H1 (cell line): Measurements from ENCODE around the gene CNPY4. TPM values are rescaled to one million over a fixed set of nuclear protein-coding genes. Genes with fewer than 3 reads are reported as not detected.

ENCODE experiments used
- CTCF ChIA-PET: fragments of 300-600 bp; sonication (Branson Sonifier 250); formaldehyde crosslinking; loops from one replicate; lab custom pipeline; 2021; ENCODE audit not compliant: partially characterized antibody; lab: Charles Lee
- POLR2A ChIA-PET: fragments of 300-600 bp; sonication (Branson Sonifier 250); formaldehyde crosslinking; loops from one replicate; lab custom pipeline; 2021; ENCODE audit warnings: inconsistent platforms; ENCODE audit not compliant: partially characterized antibody; lab: Charles Lee
- DNase-seq, 2 experiments: peaks; one replicate each; pipeline versions ENCODE4 v3.0.0 to v3.0.0-alpha.2; 2010 to 2022; ENCODE audit warnings: low spot score in 2 of 2, low read depth in 1 of 2, mixed read lengths in 1 of 2
- FAIRE-seq: peaks from 2 replicates; lab custom pipeline; 2011; peaks lifted over from hg19 to GRCh38; lab: Jason Lieb, UNC
- H2AFZ ChIP-seq: 2 replicates; pipeline ENCODE4 v1.8.1; 2012; ENCODE audit warnings: low read length, inconsistent platforms
- H2AK5ac ChIP-seq: 2 replicates; pipeline ENCODE4 v1.6.1; 2013; ENCODE audit warnings: low read depth, low read length
- H2BK120ac ChIP-seq: replicated peaks from 2 replicates; pipeline ENCODE3; 2013; ENCODE audit warnings: low read depth, low read length, inconsistent platforms
- H2BK12ac ChIP-seq: 2 replicates; pipeline ENCODE4 v1.6.1; 2013; ENCODE audit warnings: low read depth, low read length
- H2BK15ac ChIP-seq: 2 replicates; pipeline ENCODE4 v1.6.1; 2013; ENCODE audit warnings: low read length
- H2BK20ac ChIP-seq: 2 replicates; pipeline ENCODE4 v1.6.1; 2013; ENCODE audit warnings: low read length
- H2BK5ac ChIP-seq: 2 replicates; pipeline ENCODE4 v1.6.1; 2013; ENCODE audit warnings: low read depth, low read length
- H3K14ac ChIP-seq: 2 replicates; pipeline ENCODE4 v1.6.1; 2013; ENCODE audit warnings: inconsistent platforms; ENCODE audit not compliant: insufficient read length
- H3K18ac ChIP-seq: 2 replicates; pipeline ENCODE4 v1.6.1; 2013; ENCODE audit warnings: low read length; ENCODE audit errors: extremely low read depth
- H3K23ac ChIP-seq: 2 replicates; pipeline ENCODE4 v1.6.1; 2013; ENCODE audit warnings: inconsistent platforms; ENCODE audit not compliant: insufficient read length
- H3K23me2 ChIP-seq: 2 replicates; pipeline ENCODE4 v1.6.1; 2013; ENCODE audit warnings: low read depth, low read length
- H3K27ac ChIP-seq: 2 replicates; pipeline ENCODE4 v1.6.1; 2011; ENCODE audit warnings: low read depth, low read length, inconsistent platforms
- H3K27me3 ChIP-seq, 4 experiments: replicated peaks in 1 of 4; 1 replicate in 1 of 4; 2 replicates in 3 of 4; pipeline versions ENCODE4 v1.6.1 to v1.8.1; 2011 to 2013; ENCODE audit warnings: low read length in 3 of 4, mild to moderate bottlenecking in 3 of 4, inconsistent platforms in 2 of 4, mixed read lengths in 2 of 4, moderate library complexity in 1 of 4; ENCODE audit not compliant: control insufficient read depth in 3 of 4, insufficient read depth in 3 of 4; ENCODE audit errors: extremely low read depth in 1 of 4
- H3K36me3 ChIP-seq, 4 experiments: 2 replicates each; pipeline versions ENCODE4 v1.6.1 to v1.8.1; 2011 to 2013; ENCODE audit warnings: mild to moderate bottlenecking in 4 of 4, low read length in 3 of 4, moderate library complexity in 2 of 4, control low read depth in 1 of 4, inconsistent platforms in 1 of 4; ENCODE audit not compliant: insufficient read depth in 4 of 4, control insufficient read depth in 2 of 4
- H3K4ac ChIP-seq: replicated peaks from 2 replicates; pipeline ENCODE3; 2013; ENCODE audit warnings: low read length, low read depth, mixed read lengths, inconsistent platforms; ENCODE audit not compliant: insufficient read length
- H3K4me1 ChIP-seq, 4 experiments: replicated peaks in 1 of 4; 1 replicate in 1 of 4; 2 replicates in 3 of 4; pipeline versions ENCODE4 v1.6.1 to v1.8.1; 2011 to 2013; ENCODE audit warnings: low read length in 3 of 4, inconsistent platforms in 2 of 4, mixed read lengths in 1 of 4; ENCODE audit not compliant: insufficient read depth in 4 of 4, control insufficient read depth in 3 of 4
- H3K4me2 ChIP-seq, 2 experiments: 2 replicates each; pipeline versions ENCODE4 v1.6.1 to v1.8.1; 2011 to 2013; ENCODE audit warnings: low read depth in 2 of 2, low read length in 2 of 2, control low read depth in 1 of 2, inconsistent platforms in 1 of 2, mild to moderate bottlenecking in 1 of 2; ENCODE audit not compliant: insufficient read depth in 1 of 2
- H3K4me3 ChIP-seq, 4 experiments: fragments of 200-600, 300-600 bp in 1 of 4; sonication (generic), shearing (Covaris generic), sonication (Bioruptor Twin) in 1 of 4; 2 replicates each; pipeline versions ENCODE4 v1.5.1 to v1.8.1; 2011 to 2016; ENCODE audit warnings: low read length in 4 of 4, low read depth in 3 of 4, control low read depth in 2 of 4, inconsistent platforms in 2 of 4, mild to moderate bottlenecking in 2 of 4, mixed read lengths in 1 of 4, moderate library complexity in 1 of 4; ENCODE audit not compliant: insufficient read depth in 2 of 4; ENCODE audit errors: extremely low read depth in 1 of 4
- H3K56ac ChIP-seq: replicated peaks from 2 replicates; pipeline ENCODE3; 2013; ENCODE audit warnings: low read depth, mild to moderate bottlenecking, mixed read lengths, low read length, inconsistent platforms; ENCODE audit not compliant: insufficient read length
- H3K79me1 ChIP-seq: 2 replicates; pipeline ENCODE4 v1.6.1; 2013; ENCODE audit warnings: low read depth, low read length, control low read depth
- H3K79me2 ChIP-seq, 2 experiments: 2 replicates each; pipeline versions ENCODE4 v1.6.1 to v1.8.1; 2012 to 2013; ENCODE audit warnings: low read length in 2 of 2, mild to moderate bottlenecking in 2 of 2, inconsistent platforms in 1 of 2; ENCODE audit not compliant: insufficient read depth in 2 of 2, control insufficient read depth in 1 of 2
- H3K9ac ChIP-seq, 4 experiments: replicated peaks in 1 of 4; 1 replicate in 1 of 4; 2 replicates in 3 of 4; pipeline versions ENCODE4 v1.6.1 to v1.8.1; 2011 to 2013; ENCODE audit warnings: low read depth in 3 of 4, low read length in 3 of 4, control low read depth in 2 of 4, mild to moderate bottlenecking in 2 of 4, moderate library complexity in 2 of 4, inconsistent platforms in 1 of 4; ENCODE audit errors: extremely low read depth in 1 of 4
- H3K9me3 ChIP-seq, 2 experiments: 2 replicates each; pipeline versions ENCODE4 v1.6.1 to v1.8.1; 2012 to 2013; ENCODE audit warnings: mild to moderate bottlenecking in 2 of 2, moderate library complexity in 2 of 2, control low read depth in 1 of 2, inconsistent platforms in 1 of 2, low read depth in 1 of 2, low read length in 1 of 2, mixed read lengths in 1 of 2; ENCODE audit not compliant: insufficient read depth in 2 of 2
- H4K20me1 ChIP-seq, 2 experiments: replicated peaks in 1 of 2; 2 replicates each; pipeline versions ENCODE3 to v1.8.1; 2011 to 2013; ENCODE audit warnings: inconsistent platforms in 2 of 2, low read length in 2 of 2, mild to moderate bottlenecking in 1 of 2; ENCODE audit not compliant: insufficient read depth in 2 of 2, control insufficient read depth in 1 of 2
- H4K5ac ChIP-seq: 2 replicates; pipeline ENCODE4 v1.6.1; 2013; ENCODE audit warnings: low read length, low read depth, mixed read lengths, inconsistent platforms; ENCODE audit not compliant: insufficient read length
- H4K8ac ChIP-seq: 2 replicates; pipeline ENCODE4 v1.8.0; 2013; ENCODE audit warnings: mild to moderate bottlenecking, moderate library complexity, low read length, inconsistent platforms; ENCODE audit not compliant: insufficient read depth; ENCODE audit errors: extremely low read depth
- H4K91ac ChIP-seq: replicated peaks from 2 replicates; pipeline ENCODE3; 2013; ENCODE audit warnings: low read length, mixed read lengths, inconsistent platforms; ENCODE audit not compliant: insufficient read length
- BACH1 ChIP-seq: IDR thresholded peaks from 2 replicates; pipeline ENCODE4 v1.6.1; 2012; ENCODE audit warnings: low read length, improper control_type of control experiment
- PHF8 ChIP-seq: fragments of 200-600 bp; sonication (generic); conservative IDR thresholded peaks from 2 replicates; pipeline ENCODE4 v1.7.1; 2012; ENCODE audit warnings: low read depth, mild to moderate bottlenecking, inconsistent platforms, low read length, moderate library complexity
- SIN3A ChIP-seq, 2 experiments: IDR thresholded peaks in 1 of 2; conservative IDR thresholded peaks in 1 of 2; 2 replicates each; pipeline ENCODE4 v1.6.1; 2011 to 2012; ENCODE audit warnings: low read length in 2 of 2, improper control_type of control experiment in 1 of 2, low read depth in 1 of 2, mild to moderate bottlenecking in 1 of 2
- TCF12 ChIP-seq: IDR thresholded peaks from 2 replicates; pipeline ENCODE4 v1.6.1; 2011; ENCODE audit warnings: low read depth, mild to moderate bottlenecking, low read length
- WGBS, 2 experiments: shearing (Covaris generic) in 1 of 2; methylation state at CpG; one replicate each; pipeline versions ENCODE4 v1.1.6 to v1.1.7; 2013 to 2015; ENCODE audit warnings: low lambda C conversion rate in 2 of 2, mixed read lengths in 2 of 2, inconsistent platforms in 1 of 2, low coverage in 1 of 2, missing lambda C conversion rate in 1 of 2; ENCODE audit not compliant: insufficient replicate concordance in 2 of 2, insufficient coverage in 1 of 2, insufficient read length in 1 of 2; ENCODE audit errors: extremely low coverage in 1 of 2, missing lambda C conversion rate in 1 of 2; 5-methylcytosine and 5-hydroxymethylcytosine counted together
- polyA plus RNA-seq, 7 experiments: library from polyadenylated mRNA; depleted of rRNA in 3 of 7; stranded (reverse) in 5 of 7; unstranded in 2 of 7; fragments of >200 nt in 5 of 7; fragments of 200-250 nt in 2 of 7; gene quantifications; 1 replicate in 5 of 7; 2 replicates in 1 of 7; 4 replicates in 1 of 7; pipeline versions ENCODE4 v1.2.1 to v1.2.3, GENCODE V29; 2011 to 2013; ENCODE audit warnings: missing spikeins in 2 of 7, mixed read lengths in 2 of 7
- total RNA-seq: library from RNA; stranded (reverse); fragmentation: NEBNext Ultra II Directional; extraction: Animal tissue kit (Norgen Biotek cat#: 25700); gene quantifications from 2 replicates; pipeline ENCODE4 v1.2.1, GENCODE V29; 2021

The CNPY4 gene
- total and polyA plus RNA-seq, 2 of the 8 experiments (the other 6 are each of a cell fraction or from before 2014, with no cell fraction given), result 10.2 to 15.3 TPM

- H2BK120ac ChIP-seq, result no peak overlapping the region
- H4K8ac ChIP-seq, result no peak overlapping the region
- no peak for DNase-seq
- no peak overlapping the region for H2AK5ac ChIP-seq
- no peaks in the 10 kb centered on the region for H3K9me3 ChIP-seq
- H3K4me2 ChIP-seq, result no peak overlapping the region
- no peak overlapping the region; the same call in 1 of the 2 replicates for H2BK12ac ChIP-seq
- H3K14ac ChIP-seq, result no peak overlapping the region
- TF ChIP-seq BACH1, result no peak
- no peak for TF ChIP-seq TCF12
- TF ChIP-seq PHF8, result no peak
- TF ChIP-seq SIN3A (conservative IDR thresholded peaks at IDR 0.05 in 1 of 2, IDR thresholded peaks at IDR 0.05 in 1 of 2; ENCODE audit: low read depth in 1 of 2, low read length in 2 of 2), result no peak
- TF ChIP-seq, all 59 proteins: peak for 0
- no peak overlapping the region for H3K23ac ChIP-seq
- no peak overlapping the region for H3K9ac ChIP-seq
- H3K79me2 ChIP-seq, result peaks cover 0 to 6% of the 10 kb centered on the region in 2 experiments; a peak in 1 of 4 replicates
- H3K4me3 ChIP-seq, result no peak overlapping the region
- H3K27ac ChIP-seq, result no peak overlapping the region
- FAIRE-seq, result no peak
- ChIA-PET POLR2A (interaction anchor here (1.0 to 19.5 kb wide), 5 partner anchors 7 to 61 kb away, joined by 3 to 722 read pairs (median 7); partner anchors contain the start of genes AP4M1, LAMTOR4 and MCM7), CTCF (interaction anchor here (1.0 to 1.2 kb wide), 2 partner anchors 44 to 45 kb away, joined by 3 read pairs; no protein-coding TSS in a partner anchor)
- no peak overlapping the region for H3K18ac ChIP-seq
- no peak overlapping the region; the same call in 1 of the 2 replicates for H2BK20ac ChIP-seq
- H3K56ac ChIP-seq, result no peak overlapping the region
- no peaks in the 10 kb centered on the region for H3K79me1 ChIP-seq
- peak overlapping the region; percentile 5; the same call in 1 of the 2 replicates for H2BK5ac ChIP-seq
- H3K23me2 ChIP-seq, result peaks cover 4% of the 10 kb centered on the region; the same call in 1 of the 2 replicates
- H3K4ac ChIP-seq, result no peak overlapping the region
- peaks cover 2 to 3% of the 10 kb centered on the region in 2 experiments for H4K20me1 ChIP-seq
- no peak overlapping the region for H4K5ac ChIP-seq
- H3K36me3 ChIP-seq, result peaks cover 9 to 20% (median 16%) of the 10 kb centered on the region in 4 experiments; a peak in 7 of 8 replicates
- WGBS, 2 experiments, result 92% methylated on average over 9 of the region's 10 CpGs; no CpG with 5 or more reads in 1 of the 2 experiments
- no peak overlapping the region for H2BK15ac ChIP-seq
- H3K27me3 ChIP-seq, result no peaks in the 10 kb centered on the region
- peaks cover 0 to 9% (median 2%) of the 10 kb centered on the region in 4 experiments; a peak in 2 of 7 replicates for H3K4me1 ChIP-seq
- H2AFZ ChIP-seq, result no peak overlapping the region
- H4K91ac ChIP-seq, result no peak overlapping the region
Observed at GRCh38 chr7:100087055-100087750, 32.2 kb upstream of the CNPY4 start.
